NB4 (cell line): ENCODE results near the gene RTBDN.

Experiments used
- CTCF ChIP-seq: IDR thresholded peaks from one replicate; pipeline ENCODE4 v1.5.1; 2012; ENCODE audit warnings: low read depth, low read length
- MAX ChIP-seq: IDR thresholded peaks from 2 replicates; pipeline ENCODE4 v1.6.1; 2011; ENCODE audit warnings: low read depth, low read length
- MYC ChIP-seq: IDR thresholded peaks from 2 replicates; pipeline ENCODE4 v1.6.1; 2011; ENCODE audit warnings: low read depth, low read length
- POLR2A ChIP-seq: IDR thresholded peaks from 2 replicates; pipeline ENCODE4 v1.6.1; 2011; ENCODE audit warnings: mild to moderate bottlenecking; ENCODE audit not compliant: insufficient read length; ENCODE audit errors: extremely low read depth

GRCh38 chr19:12825254-12826131 lies 8.9 kb downstream of the RTBDN start:
- TF ChIP-seq CTCF: no peak
- no peak for TF ChIP-seq POLR2A
- TF ChIP-seq MYC: no peak
- TF ChIP-seq MAX: no peak
